HL-60 (cell line): ENCODE measurements around the gene BBS9.
"Not testable (repeated sequence)": the region's sequence is repeated elsewhere in the genome, so short reads cannot be mapped to it uniquely, and the experiment has no call there.

Source experiments
- CTCF ChIP-seq: IDR thresholded peaks from one replicate; pipeline ENCODE4 v1.5.1; 2011; ENCODE audit warnings: low read length, control low read depth, inconsistent platforms; ENCODE audit not compliant: insufficient read depth
- GABPA ChIP-seq: IDR thresholded peaks from 2 replicates; pipeline ENCODE4 v1.6.1; 2012; ENCODE audit warnings: low read depth
- POLR2AphosphoS5 ChIP-seq: IDR thresholded peaks from 2 replicates; pipeline ENCODE4 v1.6.1; 2012; ENCODE audit warnings: low read depth
- REST ChIP-seq: IDR thresholded peaks from 2 replicates; pipeline ENCODE4 v1.6.1; 2012; ENCODE audit warnings: low read depth; ENCODE audit not compliant: insufficient replicate concordance
- SPI1 ChIP-seq: IDR thresholded peaks from 2 replicates; pipeline ENCODE4 v1.6.1; 2012; ENCODE audit warnings: low read depth, mild to moderate bottlenecking, borderline replicate concordance

- TF ChIP-seq CTCF, POLR2AphosphoS5, REST, GABPA, SPI1: not testable (repeated sequence)
Measured at GRCh38 chr7:33303978-33304557, 174.7 kb downstream of the BBS9 start.
